ENCODE results near the gene RNF151.

The RNF151 gene

GRCh38 chr16:2001456-2002355 lies 35.0 kb downstream of the RNF151 start:
- Histone ChIP-seq H3K79me2 (ENCODE audit: insufficient read depth, low read length) (peaks cover 35% of the 10 kb centered on the region), H3K9me2 (replicated peaks; ENCODE audit: insufficient read depth, low read length) (no peaks in the 10 kb centered on the region), H3F3A (ENCODE audit: insufficient read depth) (0 out of 2 replicates have a peak, but pooled peaks cover 2% of the 10 kb centered on the region), H3K9me3 (ENCODE audit: insufficient read depth, low read length) (no peaks in the 10 kb centered on the region), H3K27me3 (ENCODE audit: low read length) (no peaks in the 10 kb centered on the region), H3K27ac (ENCODE audit: low read depth, low read length) (no peak overlapping the region), H2AFZ (ENCODE audit: low read depth, low read length, severe bottlenecking) (no peak overlapping the region), H3K4me2 (ENCODE audit: low read depth, low read length, poor library complexity, severe bottlenecking) (no peak overlapping the region), H3K36me3 (ENCODE audit: low read length) (no peaks in the 10 kb centered on the region), H4K20me1 (ENCODE audit: low read depth, low read length) (no peaks in the 10 kb centered on the region; the same call in 1 of the 2 replicates), H3K4me3 (ENCODE audit: insufficient read depth, low read length, poor library complexity, severe bottlenecking) (no peak overlapping the region), H3K9ac (ENCODE audit: low read length) (no peak overlapping the region)
- TF ChIP-seq CTCF (IDR thresholded peaks at IDR 0.05; ENCODE audit: insufficient read depth, low read length, poor library complexity, severe bottlenecking), result no peak
- TF ChIP-seq EZH2phosphoT487 (conservative IDR thresholded peaks at IDR 0.05; ENCODE audit: low read length), result no peak

GRCh38 chr16:2002406-2003230 lies 36.0 kb downstream of the RNF151 start:
- no peak for TF ChIP-seq EZH2phosphoT487 (conservative IDR thresholded peaks at IDR 0.05; ENCODE audit: low read length)
- TF ChIP-seq CTCF (IDR thresholded peaks at IDR 0.05; ENCODE audit: insufficient read depth, low read length, poor library complexity, severe bottlenecking), result no peak
- H4K20me1 ChIP-seq (ENCODE audit: low read depth, low read length), result no peaks in the 10 kb centered on the region; the same call in 1 of the 2 replicates
- H3K27me3 ChIP-seq (ENCODE audit: low read length), result no peaks in the 10 kb centered on the region

GRCh38 chr16:2003231-2003826 lies 36.7 kb downstream of the RNF151 start:
- TF ChIP-seq CTCF (IDR thresholded peaks at IDR 0.05; ENCODE audit: insufficient read depth, low read length, poor library complexity, severe bottlenecking) (no peak), EZH2phosphoT487 (conservative IDR thresholded peaks at IDR 0.05; ENCODE audit: low read length) (no peak)
- H3K9me2 ChIP-seq (replicated peaks; ENCODE audit: insufficient read depth, low read length), result no peaks in the 10 kb centered on the region
- no peak overlapping the region for H3K4me2 ChIP-seq (ENCODE audit: low read depth, low read length, poor library complexity, severe bottlenecking)
- no peak overlapping the region for H2AFZ ChIP-seq (ENCODE audit: low read depth, low read length, severe bottlenecking)
- H3K9ac ChIP-seq (ENCODE audit: low read length), result no peak overlapping the region
- H3K27me3 ChIP-seq (ENCODE audit: low read length), result no peaks in the 10 kb centered on the region
- no peaks in the 10 kb centered on the region; the same call in 1 of the 2 replicates for H4K20me1 ChIP-seq (ENCODE audit: low read depth, low read length)
- H3K4me3 ChIP-seq (ENCODE audit: insufficient read depth, low read length, poor library complexity, severe bottlenecking), result no peak overlapping the region
- no peak overlapping the region for H3K27ac ChIP-seq (ENCODE audit: low read depth, low read length)
- no peaks in the 10 kb centered on the region for H3K9me3 ChIP-seq (ENCODE audit: insufficient read depth, low read length)
- H3F3A ChIP-seq (ENCODE audit: insufficient read depth), result 0 out of 2 replicates have a peak, but pooled peaks cover under 1% of the 10 kb centered on the region
- H3K79me2 ChIP-seq (ENCODE audit: insufficient read depth, low read length), result peaks cover 51% of the 10 kb centered on the region
- H3K36me3 ChIP-seq (ENCODE audit: low read length), result no peaks in the 10 kb centered on the region

More at GRCh38 chr16:2002406-2003230, 36.0 kb downstream of the RNF151 start:
- no peak overlapping the region for H3K27ac ChIP-seq (ENCODE audit: low read depth, low read length)
- no peaks in the 10 kb centered on the region for H3K9me2 ChIP-seq (replicated peaks; ENCODE audit: insufficient read depth, low read length)
- H2AFZ ChIP-seq (ENCODE audit: low read depth, low read length, severe bottlenecking), result no peak overlapping the region
- no peak overlapping the region for H3K4me3 ChIP-seq (ENCODE audit: insufficient read depth, low read length, poor library complexity, severe bottlenecking)
- H3K9ac ChIP-seq (ENCODE audit: low read length), result no peak overlapping the region
- no peaks in the 10 kb centered on the region for H3F3A ChIP-seq (ENCODE audit: insufficient read depth)
- no peaks in the 10 kb centered on the region for H3K36me3 ChIP-seq (ENCODE audit: low read length)
- H3K79me2 ChIP-seq (ENCODE audit: insufficient read depth, low read length), result peaks cover 44% of the 10 kb centered on the region
- H3K9me3 ChIP-seq (ENCODE audit: insufficient read depth, low read length), result no peaks in the 10 kb centered on the region
- H3K4me2 ChIP-seq (ENCODE audit: low read depth, low read length, poor library complexity, severe bottlenecking), result no peak overlapping the region

Measured in SU-DHL-6 (cell line).